ENCODE results near the gene NPB.

DNA sequence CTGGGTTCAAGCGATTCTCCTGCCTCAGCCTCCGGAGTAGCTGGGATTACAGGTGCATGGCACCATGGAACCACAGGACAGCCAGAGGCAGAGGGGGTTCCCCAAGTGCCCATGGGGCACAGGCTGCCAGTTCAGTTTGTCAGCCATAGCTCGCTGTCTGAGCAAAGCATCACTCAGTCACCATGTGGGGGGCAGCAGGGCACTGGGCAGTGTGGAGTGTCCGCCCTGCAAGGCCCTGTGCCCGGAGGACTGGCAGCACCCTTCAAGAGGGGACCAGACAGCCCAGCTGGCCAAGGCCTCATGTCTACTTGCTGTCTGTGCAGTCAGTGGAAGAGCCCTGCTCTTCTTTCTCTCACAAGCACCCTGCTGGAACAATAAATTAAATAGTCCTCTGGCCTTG is 17.1 kb upstream of the NPB start:
- no peak for TF ChIP-seq GATA2 (IDR thresholded peaks at IDR 0.05; ENCODE audit: low read depth, low read length)
- TF ChIP-seq GATA3 (IDR thresholded peaks at IDR 0.05; ENCODE audit: low read depth, low read length): no peak

Measured in SH-SY5Y (cell line).